GM19452 (cell line): ENCODE measurements around the gene TTBK2.

Source experiments
- ATAC-seq: cut with Tn5 transposase; IDR thresholded peaks from one replicate; pipeline ENCODE4 v1.9.1; 2021; ENCODE audit not compliant: unreplicated experiment

TTBK2 gene

DNA sequence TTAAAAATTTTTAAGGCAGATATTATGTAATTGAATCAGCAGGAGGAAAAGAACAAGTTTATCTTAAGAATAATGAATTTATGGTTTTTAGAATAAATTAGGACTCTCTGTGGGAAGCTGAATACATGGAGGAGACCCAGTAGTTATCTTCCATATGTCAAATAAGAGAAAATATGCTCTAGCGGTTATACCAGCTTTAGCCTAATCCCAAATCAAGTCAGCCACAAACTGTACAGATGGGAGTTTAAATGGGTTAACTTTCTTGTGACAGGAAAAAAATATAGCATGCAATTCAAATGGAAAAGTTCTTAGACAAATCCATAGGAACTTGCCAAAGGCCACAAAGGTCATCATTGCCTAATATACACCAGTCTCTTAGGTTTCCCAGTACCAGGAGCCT is 84.3 kb downstream of the TTBK2 start:
- ATAC-seq, result no peak

DNA sequence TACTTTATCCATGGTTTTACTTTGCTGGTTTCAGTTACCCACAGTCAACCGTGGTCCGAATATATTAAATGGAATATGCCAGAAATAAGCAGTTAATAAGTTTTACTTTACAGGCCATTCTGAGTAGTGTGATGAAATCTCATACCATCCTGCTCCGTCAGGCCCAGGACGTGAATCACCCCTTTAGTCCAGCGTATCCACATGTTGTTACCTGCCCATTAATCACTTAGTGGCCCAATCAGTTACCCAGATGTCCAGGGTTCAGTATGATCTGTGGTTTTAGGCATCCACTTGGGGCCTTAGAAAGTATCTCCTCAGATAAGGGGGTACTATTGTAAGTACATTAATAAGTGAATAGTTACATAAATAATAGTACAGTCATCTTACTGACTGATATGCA is 88.0 kb downstream of the TTBK2 start:
- no peak for ATAC-seq

DNA sequence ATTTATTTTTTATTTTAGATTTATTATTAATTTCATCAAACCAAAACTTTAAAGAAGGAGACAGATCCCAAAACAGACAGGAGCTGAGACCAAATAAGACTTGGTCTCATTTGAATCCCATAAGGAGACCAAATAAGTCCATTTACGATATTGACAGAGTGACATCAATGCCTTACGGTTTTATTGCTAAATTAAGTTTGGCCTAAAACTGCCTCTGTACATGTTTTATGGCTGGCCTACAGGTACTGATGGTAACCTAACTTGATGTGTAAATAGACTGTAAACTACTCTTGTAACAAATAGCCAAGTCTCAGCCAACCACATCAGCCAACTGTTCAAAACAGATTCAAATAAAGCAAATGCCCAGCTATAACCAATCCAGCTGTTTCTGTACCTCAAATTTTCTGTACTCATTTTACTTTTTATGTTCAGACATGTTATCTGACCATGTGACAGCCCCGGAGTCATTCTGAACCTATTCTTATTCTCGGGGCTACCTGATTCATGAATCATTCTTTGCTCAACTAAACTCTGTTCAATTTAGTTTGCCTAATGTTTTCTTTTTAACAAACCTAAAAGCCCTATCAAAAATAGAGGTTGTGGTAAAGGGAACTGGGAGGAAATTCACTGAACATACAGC is 94.2 kb downstream of the TTBK2 start:
- no peak for ATAC-seq

DNA sequence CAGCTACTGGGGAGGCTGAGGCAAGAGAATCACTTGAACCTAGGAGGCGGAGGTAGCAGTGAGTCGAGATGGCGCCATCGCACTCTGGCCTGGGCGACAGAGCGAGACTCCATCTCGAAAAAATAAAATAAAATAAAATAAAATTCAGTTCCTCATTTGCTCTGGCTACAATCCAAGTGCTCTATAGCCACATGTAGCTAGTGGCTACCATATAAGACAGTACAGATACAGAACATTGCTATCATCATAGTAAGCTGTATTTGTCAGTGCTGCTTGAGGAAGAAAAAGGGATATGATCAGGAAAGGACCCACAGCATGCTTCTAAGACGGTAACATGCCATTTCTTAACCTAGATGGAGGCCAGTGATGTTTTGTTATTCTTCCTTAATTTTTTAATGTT is 95.0 kb downstream of the TTBK2 start:
- no peak for ATAC-seq

DNA sequence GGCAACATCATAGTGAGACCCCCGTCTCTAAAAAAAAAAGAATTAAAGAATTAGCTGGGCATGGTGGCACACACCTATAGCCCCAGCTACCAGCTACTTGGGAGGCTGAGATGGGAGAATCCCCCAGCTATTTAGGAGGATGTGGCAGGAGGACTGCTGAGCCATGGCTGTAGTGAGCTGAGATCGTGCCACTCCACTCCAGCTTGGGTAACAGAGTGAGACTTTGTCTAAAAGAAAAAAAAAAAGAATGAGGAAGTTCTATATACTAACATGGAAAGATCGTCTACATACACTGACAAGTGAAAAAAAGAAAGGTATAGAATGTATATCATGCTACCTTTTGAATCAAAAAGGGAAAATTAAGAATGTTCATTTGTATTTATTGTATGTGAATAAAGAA is 99.8 kb downstream of the TTBK2 start:
- no peak for ATAC-seq

DNA sequence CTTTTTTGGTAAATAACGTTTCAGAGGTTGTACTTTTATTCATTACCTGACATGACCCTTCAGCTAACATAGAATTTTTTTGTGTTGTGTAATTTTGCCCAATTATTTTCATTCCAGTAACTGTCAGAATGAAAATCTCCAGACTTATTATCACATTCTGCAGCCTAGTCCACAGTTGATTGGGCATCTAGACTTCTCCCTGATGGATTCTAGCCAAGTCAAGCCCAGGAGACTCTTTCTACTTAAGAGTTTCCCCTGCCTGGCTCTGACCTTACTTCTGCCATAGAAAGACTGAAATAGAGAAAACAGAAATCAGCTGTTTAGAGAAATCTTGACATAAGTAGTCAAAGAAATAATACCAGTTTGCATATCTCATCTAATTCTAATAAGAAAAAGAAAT is 100.8 kb downstream of the TTBK2 start:
- ATAC-seq, result no peak

DNA sequence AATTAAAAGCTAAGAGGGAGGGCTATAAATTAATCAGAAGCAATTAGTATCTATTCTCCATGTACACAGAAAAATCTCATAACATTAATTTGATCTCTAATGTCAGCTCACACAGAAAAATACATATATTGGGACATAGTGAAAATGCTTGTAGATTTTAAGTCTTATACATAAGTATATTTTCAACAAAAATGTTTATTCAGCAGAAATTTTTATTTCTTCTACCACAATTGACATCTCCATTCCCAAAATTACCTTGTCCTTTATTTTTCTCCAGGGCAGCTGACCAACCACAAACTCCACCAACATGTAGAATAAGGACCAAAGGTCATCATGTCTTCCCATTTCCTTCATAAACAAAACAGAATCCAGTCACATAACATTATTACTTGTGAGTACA is 109.1 kb downstream of the TTBK2 start:
- ATAC-seq, result no peak

DNA sequence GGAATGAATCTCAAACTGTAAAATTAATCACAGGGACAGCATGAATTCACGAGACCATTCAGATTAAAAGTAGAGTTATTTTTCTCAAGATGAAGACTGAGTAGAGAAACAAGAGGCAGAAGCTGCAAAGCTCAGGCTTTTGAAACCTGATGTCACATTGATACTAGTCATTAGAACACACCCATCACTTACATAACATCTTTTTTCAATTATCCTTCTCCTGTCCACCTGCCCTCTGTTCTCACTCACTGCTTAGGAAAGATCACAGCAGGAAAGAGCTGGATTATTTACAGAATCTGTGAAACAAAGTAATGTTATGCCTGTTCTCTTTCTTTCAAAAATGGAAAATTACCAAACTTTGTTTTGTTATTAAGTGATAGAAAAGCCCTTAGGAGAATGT is 111.7 kb downstream of the TTBK2 start:
- ATAC-seq, result no peak

DNA sequence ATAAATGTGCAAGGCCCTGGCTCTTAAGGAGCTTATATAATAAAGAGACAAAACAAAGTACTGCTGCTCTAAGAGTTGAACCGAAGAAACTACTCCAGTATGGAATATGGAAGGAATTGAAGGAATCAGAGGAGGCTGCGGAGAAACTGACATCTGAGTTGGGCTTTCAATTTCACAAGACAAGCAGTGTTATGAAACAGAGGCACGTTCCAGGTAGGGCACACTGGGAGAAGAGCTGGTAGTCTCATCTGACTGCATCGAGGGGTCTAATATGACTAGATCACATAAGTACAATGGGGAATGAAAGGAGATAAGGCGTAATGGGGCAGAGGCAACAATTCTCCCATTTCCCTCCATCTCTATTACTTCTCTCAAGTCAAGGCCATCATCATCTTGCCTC is 115.3 kb downstream of the TTBK2 start:
- ATAC-seq, result no peak

DNA sequence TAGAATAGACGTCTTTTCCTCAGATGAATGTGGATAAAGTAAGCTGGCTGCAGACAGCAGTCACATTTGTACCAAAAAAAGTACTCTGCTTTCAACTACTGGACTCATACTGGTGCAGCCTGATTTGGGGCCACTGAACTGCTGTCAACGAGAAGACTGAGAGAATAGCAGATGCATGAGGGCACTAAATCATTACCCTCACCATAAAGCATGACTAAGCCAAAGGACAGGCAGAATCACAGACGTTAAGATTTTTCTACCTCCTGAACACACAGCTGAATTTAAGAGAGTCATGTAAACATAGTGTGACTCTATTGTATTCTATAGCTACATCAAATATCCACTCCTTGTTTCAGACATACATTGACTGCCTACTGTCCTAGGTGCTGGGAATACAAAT is 115.8 kb downstream of the TTBK2 start:
- no peak for ATAC-seq

DNA sequence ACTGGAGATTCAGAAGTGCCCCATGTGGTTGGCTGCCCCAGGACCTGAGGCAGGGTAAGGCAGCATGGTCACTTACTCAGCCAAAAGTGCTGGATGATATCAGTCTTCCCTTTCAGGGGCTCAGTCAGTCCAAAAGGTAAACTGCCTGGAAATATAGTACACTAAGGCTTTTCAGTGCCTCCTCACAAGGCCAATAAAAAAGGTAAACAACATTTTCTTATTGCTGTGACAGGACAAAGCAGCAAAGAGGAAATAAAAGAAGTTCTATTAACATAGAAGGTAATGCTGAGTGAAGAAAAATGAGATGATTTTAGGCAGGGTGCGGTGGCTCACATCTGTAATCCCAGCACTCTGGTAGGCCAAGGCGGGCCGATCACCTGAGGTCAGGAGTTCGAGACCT is 117.1 kb downstream of the TTBK2 start:
- no peak for ATAC-seq

DNA sequence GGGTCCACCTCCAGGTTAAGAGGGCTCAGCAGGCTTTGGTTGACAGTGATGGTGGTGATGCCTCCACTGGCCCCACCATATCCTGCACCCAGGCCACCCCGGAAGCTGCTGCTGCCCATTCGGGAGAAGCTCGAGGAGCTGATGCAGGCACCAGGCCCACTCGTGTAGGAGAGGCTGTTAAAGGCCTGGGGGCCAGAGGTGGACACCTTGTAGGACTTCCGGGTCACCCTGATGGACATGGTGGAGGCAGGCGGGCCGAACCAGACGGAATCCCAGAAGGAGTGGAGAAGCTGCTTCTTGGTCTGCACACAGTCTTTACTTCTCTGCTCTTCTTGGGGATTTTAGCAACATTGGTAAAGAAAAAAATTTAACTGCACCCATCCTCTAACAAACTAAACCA is 118.4 kb downstream of the TTBK2 start:
- ATAC-seq, result no peak

DNA sequence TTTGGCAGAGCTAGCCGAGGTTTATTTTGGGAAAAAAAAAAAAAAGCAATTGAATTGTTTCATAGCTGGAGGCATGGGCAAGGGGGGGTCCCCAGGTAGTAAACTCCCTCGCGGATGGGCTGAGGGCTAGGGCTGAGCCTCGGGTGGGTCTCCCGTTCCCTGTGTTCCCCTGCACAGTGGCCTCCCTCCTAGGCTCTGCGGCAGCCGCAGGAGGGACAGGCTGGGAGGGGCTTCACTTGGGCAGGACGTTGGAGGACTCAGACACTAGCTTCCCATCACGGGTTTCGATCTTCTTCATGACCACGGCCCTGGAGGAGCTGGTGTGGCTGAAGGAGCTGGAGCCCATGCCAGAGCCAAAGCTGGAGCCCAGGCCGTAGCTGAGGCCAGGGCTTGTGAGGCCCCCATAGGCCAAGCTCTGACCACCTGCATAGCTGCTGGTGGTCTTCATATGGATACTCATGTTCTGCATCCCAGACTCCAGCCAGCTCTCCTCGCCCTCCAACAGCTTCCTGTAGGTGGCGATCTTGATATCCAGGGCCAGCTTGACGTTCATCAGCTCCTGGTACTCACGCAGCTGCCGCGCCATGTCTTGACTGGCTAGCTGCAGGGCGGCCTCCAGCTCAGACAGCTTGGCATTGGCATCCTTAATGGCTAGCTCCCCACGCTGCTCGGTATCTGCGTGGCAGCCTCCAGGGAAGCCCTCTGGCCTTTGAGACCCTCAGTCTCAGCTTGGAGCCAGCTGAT is 119.7 kb downstream of the TTBK2 start:
- ATAC-seq, result no peak

DNA sequence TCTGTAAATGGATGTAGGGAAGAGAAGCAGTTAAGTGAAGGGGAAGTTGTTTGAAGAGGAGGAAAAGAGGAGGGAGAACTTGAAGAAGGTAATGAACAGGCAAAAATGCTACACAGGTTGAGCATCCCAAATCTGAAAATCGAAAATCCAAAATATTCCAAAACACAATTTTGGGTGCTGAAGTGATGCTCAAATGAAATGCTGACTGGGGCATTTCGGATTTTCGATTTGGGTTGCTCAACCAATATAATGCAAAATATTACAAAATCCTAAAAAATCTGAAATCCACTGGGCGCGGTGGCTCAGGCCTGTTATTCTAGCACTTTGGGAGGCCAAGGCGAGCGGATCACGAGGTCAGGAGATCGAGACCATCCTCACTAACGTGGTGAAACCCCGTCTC is 121.8 kb downstream of the TTBK2 start:
- no peak for ATAC-seq

DNA sequence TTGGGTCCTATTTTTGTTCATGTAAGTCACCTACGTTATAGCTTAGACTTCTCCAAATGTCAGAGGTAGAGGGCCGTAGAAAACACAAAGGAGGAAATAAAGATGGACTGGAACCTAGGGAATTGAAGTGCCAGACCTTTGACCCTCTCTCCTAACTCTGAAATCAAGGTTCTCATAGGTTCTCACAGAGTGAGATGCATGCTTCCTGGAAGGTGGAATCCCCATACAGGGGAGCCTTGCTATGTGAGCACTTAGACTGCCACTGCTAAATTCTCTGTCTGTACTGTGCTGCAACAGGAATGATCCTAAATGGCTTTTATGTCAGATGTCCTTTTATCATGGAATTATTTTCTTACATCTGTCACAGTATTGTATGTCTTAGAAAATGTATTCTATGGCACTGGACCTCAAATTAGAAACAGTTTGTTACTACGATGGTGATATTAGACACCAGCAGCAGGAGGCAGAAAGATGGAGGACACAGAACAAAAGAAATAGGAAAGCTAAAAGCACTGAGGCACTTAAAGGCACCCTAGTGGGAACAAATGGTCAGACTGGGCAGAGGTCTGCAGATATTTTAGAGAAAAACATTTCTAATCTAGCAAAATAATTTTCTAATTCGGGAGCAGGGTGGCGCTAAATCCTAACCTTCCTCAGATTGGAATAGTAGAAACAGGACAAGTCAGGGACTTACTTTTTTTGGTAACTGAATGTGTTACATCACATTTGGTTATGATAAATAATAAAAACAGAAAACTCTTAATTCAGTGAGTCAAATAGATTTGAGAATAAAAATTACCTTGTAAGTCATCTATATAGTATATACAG is 123.4 kb downstream of the TTBK2 start:
- no peak for ATAC-seq

DNA sequence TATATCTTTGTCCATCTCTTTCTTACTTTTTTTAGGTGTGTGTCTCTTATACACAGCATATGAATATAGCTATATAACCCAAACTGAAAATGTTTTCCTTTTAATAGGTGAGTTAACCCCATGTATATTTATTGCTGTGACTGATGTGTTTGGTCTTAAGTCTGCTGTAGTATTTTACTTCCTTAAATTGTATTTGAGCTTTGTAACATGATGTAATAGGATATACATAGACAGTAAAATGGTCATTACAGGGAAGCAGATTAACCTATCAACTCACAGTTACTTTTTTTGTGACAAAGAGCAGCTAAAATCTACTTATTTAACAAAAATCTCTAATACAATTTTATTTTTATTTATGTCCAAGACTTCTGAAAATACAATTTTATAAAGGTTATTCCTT is 131.9 kb downstream of the TTBK2 start:
- no peak for ATAC-seq

DNA sequence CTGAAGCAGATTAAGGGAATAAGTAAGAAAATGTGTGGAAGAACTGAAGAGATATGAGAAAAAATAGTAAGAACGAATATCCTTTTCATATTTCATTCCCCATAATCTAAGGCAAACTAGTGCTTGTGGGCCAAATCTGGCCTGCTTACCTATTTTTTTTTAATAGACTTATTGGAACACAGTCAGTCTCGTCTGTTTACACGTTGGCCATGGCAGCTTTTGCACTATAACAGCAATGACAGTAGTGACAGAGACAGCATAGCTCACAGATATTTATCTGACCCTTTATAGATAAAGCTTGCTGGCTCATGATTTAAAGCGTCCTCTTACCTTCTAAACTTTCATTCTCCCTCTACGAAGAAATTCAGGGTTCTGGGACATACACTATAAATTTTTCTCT is 133.6 kb downstream of the TTBK2 start:
- no peak for ATAC-seq

DNA sequence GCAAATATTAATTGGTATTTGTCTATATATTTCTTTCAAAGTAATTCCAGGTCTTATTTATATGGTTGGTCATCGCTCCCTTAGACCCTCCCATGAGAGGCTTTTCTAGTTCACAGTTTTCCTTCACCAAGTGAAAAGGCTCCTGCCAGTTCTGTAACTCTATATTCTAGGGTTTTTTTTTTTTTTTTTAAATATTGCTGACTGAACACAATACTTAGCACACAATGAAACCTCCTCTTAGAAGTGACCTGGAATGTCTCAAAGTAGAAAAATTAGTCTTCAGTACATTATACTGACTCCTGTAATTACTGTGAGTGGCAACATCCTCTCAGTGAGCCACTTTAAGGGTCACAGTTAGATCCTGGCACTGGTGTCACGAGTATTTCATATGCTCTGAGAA is 135.0 kb downstream of the TTBK2 start:
- no peak for ATAC-seq

DNA sequence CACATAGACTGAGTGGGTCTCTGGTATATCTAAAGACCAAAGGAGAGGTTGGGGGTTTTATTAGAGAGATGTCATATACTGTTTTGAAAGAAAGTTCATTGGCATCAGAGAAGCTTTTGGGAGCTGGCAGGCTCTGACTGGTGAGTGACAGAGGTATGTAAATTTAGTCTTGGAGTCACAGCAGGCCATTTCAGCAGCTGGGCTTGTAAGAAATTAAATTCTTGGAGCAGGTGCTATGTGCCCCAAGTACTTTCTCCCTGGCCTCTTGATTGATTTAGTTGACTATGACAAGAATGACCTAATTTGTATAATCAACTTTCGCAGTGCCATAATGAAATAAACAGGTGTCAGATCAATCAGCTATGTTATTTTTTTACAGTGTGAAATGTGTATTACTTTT is 135.9 kb downstream of the TTBK2 start:
- ATAC-seq, result no peak

DNA sequence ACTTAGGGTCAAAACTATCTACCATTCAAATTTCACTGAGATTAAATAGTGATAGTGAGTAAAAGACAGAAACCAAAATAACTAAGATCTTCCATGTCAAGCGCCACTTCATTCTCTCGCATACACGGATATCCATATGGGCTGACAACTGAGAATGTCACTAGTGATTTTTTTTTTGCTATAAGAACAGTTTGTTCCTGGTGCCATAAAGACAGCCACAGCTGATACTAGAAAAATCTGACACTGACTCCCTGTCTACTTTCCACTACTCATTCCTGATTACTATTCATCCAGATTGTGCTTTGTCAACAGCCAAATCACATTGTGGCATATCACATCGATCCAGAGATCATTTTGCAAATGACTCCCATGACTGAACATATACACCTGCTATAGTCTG is 137.9 kb downstream of the TTBK2 start:
- no peak for ATAC-seq

DNA sequence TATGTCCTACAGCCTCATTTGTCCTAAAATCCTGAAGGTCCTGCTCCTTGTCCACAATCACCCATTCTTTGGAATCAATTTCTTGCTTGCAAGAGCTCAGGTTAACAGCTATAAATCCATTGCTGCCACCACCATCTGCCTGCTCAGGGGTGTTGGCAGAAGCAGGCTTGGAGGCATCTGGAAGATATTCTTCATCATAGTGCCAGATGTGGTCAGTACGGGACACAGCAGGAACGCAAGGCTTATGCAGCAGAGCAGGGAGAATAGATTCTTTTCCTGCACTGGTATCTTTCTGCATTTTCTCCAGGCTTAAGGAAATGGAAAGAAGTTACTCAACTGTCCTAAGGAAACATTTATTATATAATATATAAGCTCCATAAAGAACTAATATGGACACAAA is 145.2 kb downstream of the TTBK2 start:
- ATAC-seq, result no peak

DNA sequence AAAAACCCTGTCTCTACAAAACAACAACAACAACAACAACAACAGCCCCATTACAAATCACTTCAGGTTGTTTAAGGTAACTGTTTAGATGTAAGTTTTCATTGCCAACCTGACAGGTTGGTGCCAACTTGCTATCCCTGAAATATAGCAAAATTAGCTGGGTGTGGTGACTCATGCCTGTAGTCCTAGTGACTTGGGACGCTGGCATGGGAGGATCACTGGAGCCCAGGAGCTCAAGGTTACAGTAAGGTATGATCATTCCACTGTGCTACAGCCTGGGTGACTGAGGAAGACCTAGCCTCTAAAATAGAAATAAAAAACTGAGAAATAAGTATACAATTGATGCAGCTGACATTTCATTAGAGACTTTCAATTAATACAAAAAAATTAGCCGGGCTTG is 147.7 kb downstream of the TTBK2 start:
- no peak for ATAC-seq
